Measurements from ENCODE around the gene CACNA2D3. TPM values are rescaled to one million over a fixed set of nuclear protein-coding genes. Genes with fewer than 3 reads are reported as not detected.
A peak's percentile ranks its signal among the peaks of the same experiment; 100 is the strongest.

CACNA2D3 gene
- polyA plus RNA-seq, 1 donor: 0.97 TPM

DNA sequence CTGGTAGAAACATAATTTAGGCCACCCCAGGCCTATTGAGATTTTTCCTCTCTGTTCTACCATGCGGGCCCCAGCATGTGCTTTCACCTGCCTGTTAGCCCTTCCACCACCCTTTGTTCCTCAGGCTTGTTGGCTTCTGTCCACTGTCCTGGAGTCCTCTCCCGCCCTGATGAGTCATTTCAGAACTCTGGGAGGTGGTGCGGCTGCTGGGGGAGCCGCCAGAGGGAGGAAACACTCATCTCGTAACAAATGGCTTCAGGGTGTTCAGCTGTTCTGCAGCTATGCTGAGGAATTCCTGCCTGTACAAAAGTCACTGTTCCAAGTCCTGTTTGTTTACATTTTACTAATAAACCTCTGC, 769.2 kb downstream of the CACNA2D3 start:
- no peak overlapping the region for H3K27ac ChIP-seq (ENCODE audit: low read length)
- H3K4me3 ChIP-seq (ENCODE audit: low read length): no peak overlapping the region
- peak; percentile 64 to 75 for DNase-seq

GRCh38 chr3:54892168-54892567, 769.8 kb downstream of the CACNA2D3 start:
- WGBS (ENCODE audit: insufficient coverage, low lambda C conversion rate): no CpG with 5 or more reads among the region's 2 CpGs
- H3K27ac ChIP-seq (ENCODE audit: low read length): no peak overlapping the region
- no peak for DNase-seq
- H3K9me3 ChIP-seq (ENCODE audit: control insufficient read depth, low read depth, low read length): no peaks in the 10 kb centered on the region
- H3K27me3 ChIP-seq (ENCODE audit: control insufficient read depth, insufficient read depth, low read length): no peaks in the 10 kb centered on the region
- no peaks in the 10 kb centered on the region for H3K36me3 ChIP-seq (ENCODE audit: control insufficient read depth, insufficient read depth, low read length)
- no peak overlapping the region for H3K4me3 ChIP-seq (ENCODE audit: low read length)
- peaks cover 3% of the 10 kb centered on the region for H3K4me1 ChIP-seq (ENCODE audit: control insufficient read depth, insufficient read depth, low read length)

More for the DNA sequence above, 769.2 kb downstream of the CACNA2D3 start:
- no peaks in the 10 kb centered on the region for H3K27me3 ChIP-seq (ENCODE audit: control insufficient read depth, insufficient read depth, low read length)
- WGBS (ENCODE audit: insufficient coverage, low lambda C conversion rate): 60% methylated on average over 1 of the region's 5 CpGs
- H3K9me3 ChIP-seq (ENCODE audit: control insufficient read depth, low read depth, low read length): no peaks in the 10 kb centered on the region
- no peaks in the 10 kb centered on the region for H3K36me3 ChIP-seq (ENCODE audit: control insufficient read depth, insufficient read depth, low read length)
- H3K4me1 ChIP-seq (ENCODE audit: control insufficient read depth, insufficient read depth, low read length): peaks cover 3% of the 10 kb centered on the region

DNA sequence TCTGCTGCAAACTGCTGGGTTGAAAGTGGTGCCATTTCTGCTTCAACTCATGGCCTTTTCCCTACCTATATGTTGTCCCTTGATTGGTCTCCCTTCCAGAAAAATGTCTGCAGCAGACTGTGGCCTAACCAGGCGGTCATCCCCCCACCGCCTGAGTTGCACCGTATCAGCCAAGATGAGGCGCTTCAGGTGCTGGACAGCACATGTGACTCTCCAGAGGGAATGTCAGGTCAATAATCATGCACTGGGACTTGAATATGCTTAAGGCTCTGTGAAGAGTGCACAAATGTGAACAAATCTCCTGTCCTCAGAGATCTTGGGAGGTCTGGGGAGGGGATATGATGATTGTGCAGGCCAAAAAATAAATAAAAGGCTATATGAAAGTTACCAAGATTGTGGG, 773.3 kb downstream of the CACNA2D3 start:
- WGBS (ENCODE audit: insufficient coverage, low lambda C conversion rate): no CpG with 5 or more reads among the region's 4 CpGs
- Histone ChIP-seq H3K27ac (ENCODE audit: low read length) (no peak overlapping the region), H3K4me1 (ENCODE audit: control insufficient read depth, insufficient read depth, low read length) (peaks cover 3% of the 10 kb centered on the region), H3K4me3 (ENCODE audit: low read length) (no peak overlapping the region), H3K27me3 (ENCODE audit: control insufficient read depth, insufficient read depth, low read length) (no peaks in the 10 kb centered on the region), H3K9me3 (ENCODE audit: control insufficient read depth, low read depth, low read length) (no peaks in the 10 kb centered on the region), H3K36me3 (ENCODE audit: control insufficient read depth, insufficient read depth, low read length) (no peaks in the 10 kb centered on the region)
- no peak for DNase-seq

DNA sequence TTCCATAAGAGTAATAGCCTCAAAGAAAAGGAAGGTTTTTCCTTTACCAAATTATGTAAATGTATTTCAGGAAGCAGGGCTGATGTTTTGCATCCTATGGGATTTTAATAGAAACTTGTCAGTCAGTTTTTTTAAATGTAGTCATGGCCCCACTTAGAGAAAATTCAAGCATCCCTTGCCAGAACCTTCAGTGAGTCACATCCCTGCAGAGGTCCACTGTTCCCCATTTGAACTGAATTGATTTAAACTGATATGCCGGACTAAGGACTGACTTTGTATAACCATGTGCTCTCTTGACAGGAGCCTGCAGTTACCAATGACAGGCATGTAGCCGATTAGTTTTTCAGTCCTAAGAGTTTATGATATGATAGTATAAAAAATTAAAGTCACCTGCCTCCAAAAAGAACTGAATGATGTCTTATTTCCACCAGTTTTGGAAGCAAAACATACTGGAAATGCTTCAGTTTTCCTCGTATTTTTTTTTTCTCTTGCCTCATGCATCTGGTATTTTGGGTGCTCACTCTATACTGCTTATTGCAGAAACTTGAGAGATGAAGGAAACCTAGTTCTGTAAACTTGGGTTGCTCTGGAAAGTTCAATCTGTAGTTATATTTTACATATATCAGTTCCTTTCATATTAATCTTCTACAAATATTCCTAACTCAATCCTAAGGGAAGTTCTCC, 774.8 kb downstream of the CACNA2D3 start:
- Histone ChIP-seq H3K27me3 (ENCODE audit: control insufficient read depth, insufficient read depth, low read length) (no peaks in the 10 kb centered on the region), H3K4me3 (ENCODE audit: low read length) (no peak overlapping the region), H3K27ac (ENCODE audit: low read length) (no peak overlapping the region), H3K36me3 (ENCODE audit: control insufficient read depth, insufficient read depth, low read length) (no peaks in the 10 kb centered on the region), H3K4me1 (ENCODE audit: control insufficient read depth, insufficient read depth, low read length) (no peaks in the 10 kb centered on the region), H3K9me3 (ENCODE audit: control insufficient read depth, low read depth, low read length) (no peaks in the 10 kb centered on the region)
- no peak for DNase-seq
- no CpG with 5 or more reads among the region's 3 CpGs for WGBS (ENCODE audit: insufficient coverage, low lambda C conversion rate)

- Histone ChIP-seq H3K4me1 (ENCODE audit: control insufficient read depth, insufficient read depth, low read length) (no peaks in the 10 kb centered on the region), H3K36me3 (ENCODE audit: control insufficient read depth, insufficient read depth, low read length) (no peaks in the 10 kb centered on the region), H3K27ac (ENCODE audit: low read length) (no peak overlapping the region), H3K27me3 (ENCODE audit: control insufficient read depth, insufficient read depth, low read length) (no peaks in the 10 kb centered on the region), H3K4me3 (ENCODE audit: low read length) (no peak overlapping the region), H3K9me3 (ENCODE audit: control insufficient read depth, low read depth, low read length) (no peaks in the 10 kb centered on the region)
- no peak for DNase-seq
- no CpG with 5 or more reads among the region's 6 CpGs for WGBS (ENCODE audit: insufficient coverage, low lambda C conversion rate)
Observed at GRCh38 chr3:54899273-54899672, 776.9 kb downstream of the CACNA2D3 start.

- Histone ChIP-seq H3K4me1 (ENCODE audit: control insufficient read depth, insufficient read depth, low read length) (no peaks in the 10 kb centered on the region), H3K27me3 (ENCODE audit: control insufficient read depth, insufficient read depth, low read length) (no peaks in the 10 kb centered on the region), H3K4me3 (ENCODE audit: low read length) (no peak overlapping the region), H3K9me3 (ENCODE audit: control insufficient read depth, low read depth, low read length) (no peaks in the 10 kb centered on the region), H3K27ac (ENCODE audit: low read length) (no peak overlapping the region), H3K36me3 (ENCODE audit: control insufficient read depth, insufficient read depth, low read length) (no peaks in the 10 kb centered on the region)
- WGBS (ENCODE audit: insufficient coverage, low lambda C conversion rate): no CpG with 5 or more reads among the region's 8 CpGs
- DNase-seq: no peak
Observed at GRCh38 chr3:54900838-54901591, 778.7 kb downstream of the CACNA2D3 start.

- Histone ChIP-seq H3K4me3 (ENCODE audit: low read length) (no peak overlapping the region), H3K27ac (ENCODE audit: low read length) (no peak overlapping the region), H3K4me1 (ENCODE audit: control insufficient read depth, insufficient read depth, low read length) (no peaks in the 10 kb centered on the region), H3K27me3 (ENCODE audit: control insufficient read depth, insufficient read depth, low read length) (no peaks in the 10 kb centered on the region), H3K9me3 (ENCODE audit: control insufficient read depth, low read depth, low read length) (no peaks in the 10 kb centered on the region), H3K36me3 (ENCODE audit: control insufficient read depth, insufficient read depth, low read length) (no peaks in the 10 kb centered on the region)
- no CpG with 5 or more reads among the region's 4 CpGs for WGBS (ENCODE audit: insufficient coverage, low lambda C conversion rate)
- no peak for DNase-seq
Observed at GRCh38 chr3:54901906-54902685, 779.7 kb downstream of the CACNA2D3 start.

GRCh38 chr3:54905261-54905888, 783.0 kb downstream of the CACNA2D3 start:
- H3K4me1 ChIP-seq (ENCODE audit: control insufficient read depth, insufficient read depth, low read length): no peaks in the 10 kb centered on the region
- no peaks in the 10 kb centered on the region for H3K27me3 ChIP-seq (ENCODE audit: control insufficient read depth, insufficient read depth, low read length)
- WGBS (ENCODE audit: insufficient coverage, low lambda C conversion rate): 80% methylated on average over 1 of the region's 2 CpGs
- H3K36me3 ChIP-seq (ENCODE audit: control insufficient read depth, insufficient read depth, low read length): no peaks in the 10 kb centered on the region
- no peak overlapping the region for H3K27ac ChIP-seq (ENCODE audit: low read length)
- H3K4me3 ChIP-seq (ENCODE audit: low read length): no peak overlapping the region
- DNase-seq: no peak
- H3K9me3 ChIP-seq (ENCODE audit: control insufficient read depth, low read depth, low read length): no peaks in the 10 kb centered on the region

DNA sequence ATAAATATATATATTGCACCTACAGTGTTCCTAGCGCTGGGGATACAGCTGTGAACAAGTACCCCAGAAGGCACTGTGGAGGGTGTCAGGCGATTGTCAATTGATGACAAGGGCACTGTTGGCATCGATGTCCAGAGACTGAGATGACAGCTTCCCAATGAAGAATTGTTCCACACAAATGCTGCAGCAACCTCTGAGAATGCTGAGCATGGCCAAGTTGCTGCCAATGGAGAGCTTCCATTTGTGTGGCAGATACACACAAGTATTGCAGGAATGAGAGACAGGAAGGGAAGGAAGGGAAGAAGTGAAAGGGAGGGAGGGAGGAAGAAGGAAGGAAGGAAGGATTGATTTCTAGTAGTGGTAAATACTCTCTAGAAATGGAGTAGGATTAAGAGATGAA, 783.6 kb downstream of the CACNA2D3 start:
- Histone ChIP-seq H3K4me3 (ENCODE audit: low read length) (no peak overlapping the region), H3K27me3 (ENCODE audit: control insufficient read depth, insufficient read depth, low read length) (no peaks in the 10 kb centered on the region), H3K9me3 (ENCODE audit: control insufficient read depth, low read depth, low read length) (no peaks in the 10 kb centered on the region), H3K4me1 (ENCODE audit: control insufficient read depth, insufficient read depth, low read length) (no peaks in the 10 kb centered on the region), H3K36me3 (ENCODE audit: control insufficient read depth, insufficient read depth, low read length) (no peaks in the 10 kb centered on the region), H3K27ac (ENCODE audit: low read length) (no peak overlapping the region)
- no peak for DNase-seq
- WGBS (ENCODE audit: insufficient coverage, low lambda C conversion rate): no CpG with 5 or more reads among the region's 3 CpGs

DNA sequence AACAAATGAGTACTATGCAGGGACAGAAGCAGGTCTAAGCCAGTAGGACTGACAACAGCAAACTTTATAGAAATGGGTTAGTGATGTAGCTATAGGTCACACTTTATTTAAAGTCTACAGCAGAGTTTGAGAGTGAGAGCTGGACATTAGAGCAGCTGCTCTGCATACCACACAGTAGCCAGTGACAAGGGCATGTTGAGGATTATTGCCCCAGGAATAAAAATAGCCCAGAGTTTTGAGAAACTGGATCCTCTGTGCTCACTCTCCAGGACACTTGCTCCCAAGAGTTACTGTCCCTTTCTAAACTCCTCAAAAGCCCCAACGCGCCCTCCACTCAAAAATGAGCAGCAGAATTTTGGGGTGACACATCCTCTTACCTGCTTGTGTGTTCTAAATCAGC, 784.4 kb downstream of the CACNA2D3 start:
- Histone ChIP-seq H3K9me3 (ENCODE audit: control insufficient read depth, low read depth, low read length) (no peaks in the 10 kb centered on the region), H3K4me3 (ENCODE audit: low read length) (no peak overlapping the region), H3K36me3 (ENCODE audit: control insufficient read depth, insufficient read depth, low read length) (no peaks in the 10 kb centered on the region), H3K27ac (ENCODE audit: low read length) (no peak overlapping the region), H3K4me1 (ENCODE audit: control insufficient read depth, insufficient read depth, low read length) (no peaks in the 10 kb centered on the region), H3K27me3 (ENCODE audit: control insufficient read depth, insufficient read depth, low read length) (no peaks in the 10 kb centered on the region)
- WGBS (ENCODE audit: insufficient coverage, low lambda C conversion rate): no CpG with 5 or more reads among the region's 2 CpGs
- no peak for DNase-seq
